ENCODE results near the gene ZNF79.

- TF ChIP-seq CTCF (IDR thresholded peaks at IDR 0.05) (no peak), POLR2A (IDR thresholded peaks at IDR 0.05) (no peak)
Measured at GRCh38 chr9:127415657-127416056, 8.5 kb upstream of the ZNF79 start.
